Activated naive CD4-positive, alpha-beta T cell treated with anti-CD3 and anti-CD28 coated beads, Interleukin-2, amount 50 U/mL, for 24 hours (primary cell): ENCODE measurements around the gene TBX15.
"Not testable (repeated sequence)": the region's sequence is repeated elsewhere in the genome, so short reads cannot be mapped to it uniquely, and the experiment has no call there.

Experiments used
- H3K27ac Mint-ChIP-seq: one replicate; pipeline ENCODE4 v1.8.0; 2021; ENCODE audit warnings: mild to moderate bottlenecking, mixed read lengths
- H3K27me3 Mint-ChIP-seq: one replicate; pipeline ENCODE4 v1.8.0; 2021; ENCODE audit warnings: mixed read lengths
- H3K36me3 Mint-ChIP-seq: one replicate; pipeline ENCODE4 v1.8.0; 2021; ENCODE audit warnings: mixed read lengths
- H3K4me1 Mint-ChIP-seq: one replicate; pipeline ENCODE4 v1.8.0; 2021; ENCODE audit warnings: mixed read lengths
- H3K4me3 Mint-ChIP-seq: one replicate; pipeline ENCODE4 v1.8.0; 2021; ENCODE audit warnings: mild to moderate bottlenecking, mixed read lengths
- H3K9me3 Mint-ChIP-seq: one replicate; pipeline ENCODE4 v1.8.0; 2021; ENCODE audit warnings: mixed read lengths

Gene TBX15

DNA sequence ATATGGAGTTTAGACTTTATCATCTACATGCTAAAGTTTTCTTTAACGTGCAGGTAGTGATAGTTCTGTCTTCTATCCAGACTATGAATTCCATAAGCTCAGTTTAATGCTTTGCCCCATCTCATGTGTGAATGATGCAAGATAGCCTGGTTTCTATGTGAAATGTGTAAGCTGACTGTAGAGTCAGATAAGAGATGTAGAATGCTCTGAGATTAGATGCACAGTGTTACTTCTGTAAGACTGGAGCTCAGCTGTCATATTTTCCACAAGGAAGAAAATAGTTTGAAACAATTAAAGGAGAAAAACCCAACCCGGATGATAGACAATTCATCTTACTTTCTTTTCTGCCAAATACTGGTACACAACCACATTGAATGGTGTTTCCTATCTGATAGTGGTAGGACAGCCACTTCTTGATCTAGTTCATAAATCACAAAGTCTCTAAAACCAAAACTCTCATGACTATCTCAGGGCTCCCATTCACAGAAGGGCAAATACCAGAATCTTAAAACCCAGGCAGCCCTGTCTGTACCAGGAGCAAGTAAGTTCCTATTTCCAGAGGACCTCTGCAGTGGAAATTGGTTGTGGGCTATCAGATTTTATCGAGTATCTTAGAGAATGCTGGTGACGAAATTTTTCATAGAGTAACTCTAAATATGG, 50.6 kb downstream of the TBX15 start:
- H3K4me3 Mint-ChIP-seq: no peak overlapping the region
- no peak overlapping the region for H3K27ac Mint-ChIP-seq
- peaks cover 6% of the 10 kb centered on the region for H3K9me3 Mint-ChIP-seq
- no peaks in the 10 kb centered on the region for H3K27me3 Mint-ChIP-seq
- no peaks in the 10 kb centered on the region for H3K36me3 Mint-ChIP-seq
- no peaks in the 10 kb centered on the region for H3K4me1 Mint-ChIP-seq

DNA sequence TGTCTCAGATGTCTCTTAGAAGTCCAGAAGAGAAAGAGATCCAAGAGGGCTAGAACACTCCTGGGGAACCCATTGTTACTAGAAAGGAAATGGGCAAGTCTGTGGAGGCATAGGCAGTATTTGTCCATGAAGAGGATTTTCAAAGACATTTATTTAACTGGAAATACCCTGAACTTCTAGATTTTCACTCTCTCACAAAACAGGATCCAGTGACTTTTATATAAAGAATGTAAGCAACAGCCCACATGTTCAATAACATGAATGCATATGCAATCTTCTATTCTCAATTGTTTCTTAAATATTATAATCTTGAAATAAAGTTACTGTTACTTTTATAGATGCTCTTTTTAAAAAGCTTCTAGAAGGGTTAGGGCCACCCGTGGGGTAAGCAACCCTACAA, 53.4 kb downstream of the TBX15 start:
- Mint-ChIP-seq H3K27me3 (peaks cover 2% of the 10 kb centered on the region), H3K4me3 (no peak overlapping the region), H3K4me1 (no peaks in the 10 kb centered on the region), H3K27ac (no peak overlapping the region), H3K36me3 (no peaks in the 10 kb centered on the region), H3K9me3 (peaks cover 5% of the 10 kb centered on the region)

GRCh38 chr1:118933051-118933781, 54.9 kb downstream of the TBX15 start:
- no peaks in the 10 kb centered on the region for H3K36me3 Mint-ChIP-seq
- peaks cover 10% of the 10 kb centered on the region for H3K9me3 Mint-ChIP-seq
- H3K27ac Mint-ChIP-seq: no peak overlapping the region
- peaks cover 2% of the 10 kb centered on the region for H3K27me3 Mint-ChIP-seq
- H3K4me1 Mint-ChIP-seq: no peaks in the 10 kb centered on the region
- no peak overlapping the region for H3K4me3 Mint-ChIP-seq

- Mint-ChIP-seq H3K4me3 (no peak overlapping the region), H3K9me3 (peaks cover 11% of the 10 kb centered on the region), H3K27me3 (peaks cover 2% of the 10 kb centered on the region), H3K27ac (no peak overlapping the region), H3K4me1 (no peaks in the 10 kb centered on the region), H3K36me3 (no peaks in the 10 kb centered on the region)
Observed at GRCh38 chr1:118931876-118932275, 56.3 kb downstream of the TBX15 start.

DNA sequence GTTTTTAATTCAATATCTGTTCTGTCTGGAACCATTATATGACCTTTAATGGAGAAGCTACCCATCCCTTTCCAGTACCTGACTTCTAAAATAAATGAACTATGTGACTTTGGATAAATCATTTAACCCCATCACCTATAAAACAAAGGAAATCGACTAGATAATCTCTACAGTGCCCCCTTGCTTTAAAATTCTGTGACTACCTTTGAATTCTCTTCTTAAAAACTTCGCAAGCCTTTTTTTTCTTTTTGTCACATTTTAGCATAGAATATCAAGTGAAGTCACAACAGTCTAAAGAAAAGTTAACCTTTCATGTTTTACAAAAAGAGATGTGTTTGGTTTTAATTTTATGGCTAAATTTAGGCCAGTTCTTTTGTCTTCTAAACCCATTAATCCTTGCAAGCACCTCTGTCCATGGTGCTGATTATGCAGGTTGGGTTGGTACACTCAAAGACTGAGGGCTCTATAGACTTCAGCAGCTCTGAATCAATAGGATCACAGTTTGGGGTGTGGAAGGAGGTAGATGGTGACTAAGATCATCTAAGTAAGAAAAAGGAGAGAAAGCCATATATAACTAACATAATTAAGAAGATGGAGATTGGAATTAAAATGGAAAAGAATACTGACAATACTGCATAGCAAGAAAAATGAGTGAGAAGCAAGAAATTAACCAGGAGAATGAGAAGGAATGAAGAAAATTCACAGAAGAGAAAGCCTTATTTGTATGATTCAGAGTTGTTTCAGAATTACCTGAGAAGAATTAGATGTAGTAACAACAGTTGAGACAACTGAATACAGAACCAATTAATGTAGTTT, 59.2 kb downstream of the TBX15 start:
- Mint-ChIP-seq H3K4me3 (no peak overlapping the region), H3K4me1 (no peaks in the 10 kb centered on the region), H3K9me3 (peaks cover 23% of the 10 kb centered on the region), H3K36me3 (no peaks in the 10 kb centered on the region), H3K27me3 (peaks cover 2% of the 10 kb centered on the region), H3K27ac (no peak overlapping the region)

GRCh38 chr1:118927427-118928187, 60.5 kb downstream of the TBX15 start:
- Mint-ChIP-seq H3K36me3 (no peaks in the 10 kb centered on the region), H3K4me3 (no peak overlapping the region), H3K27ac (no peak overlapping the region), H3K4me1 (no peaks in the 10 kb centered on the region), H3K27me3 (peaks cover 2% of the 10 kb centered on the region), H3K9me3 (peaks cover 23% of the 10 kb centered on the region)

- peaks cover 2% of the 10 kb centered on the region for H3K27me3 Mint-ChIP-seq
- no peak overlapping the region for H3K4me3 Mint-ChIP-seq
Observed at GRCh38 chr1:118926261-118926660, 61.9 kb downstream of the TBX15 start.

DNA sequence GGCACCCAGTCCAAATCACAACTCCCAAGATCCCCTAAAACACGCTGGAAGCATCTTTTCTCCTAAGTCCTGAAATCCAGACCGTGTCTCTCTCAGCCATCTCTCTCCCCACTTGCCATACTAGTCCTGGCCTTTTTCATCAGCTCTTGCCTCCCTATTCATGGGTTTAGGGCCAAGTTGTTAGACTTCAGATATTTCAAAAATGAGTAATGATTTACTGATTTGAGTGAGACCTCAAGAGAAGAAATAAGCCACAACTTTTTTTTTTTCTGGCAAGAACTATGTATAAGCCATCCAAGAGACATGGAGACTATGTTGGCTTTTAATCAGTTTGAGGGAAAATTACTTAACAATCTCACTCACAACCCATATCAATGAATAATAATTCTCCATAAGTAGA, 62.5 kb downstream of the TBX15 start:
- Mint-ChIP-seq H3K4me3 (no peak overlapping the region), H3K36me3 (no peaks in the 10 kb centered on the region), H3K9me3 (peaks cover 18% of the 10 kb centered on the region), H3K27me3 (peaks cover 2% of the 10 kb centered on the region), H3K4me1 (no peaks in the 10 kb centered on the region), H3K27ac (no peak overlapping the region)

More at GRCh38 chr1:118926261-118926660, 61.9 kb downstream of the TBX15 start:
- Mint-ChIP-seq H3K9me3 (peaks cover 18% of the 10 kb centered on the region), H3K36me3 (no peaks in the 10 kb centered on the region), H3K4me1 (no peaks in the 10 kb centered on the region), H3K27ac (no peak overlapping the region)

GRCh38 chr1:118923319-118923718, 64.8 kb downstream of the TBX15 start:
- Mint-ChIP-seq H3K4me3 (no peak overlapping the region), H3K36me3 (no peaks in the 10 kb centered on the region), H3K9me3 (peaks cover 23% of the 10 kb centered on the region)

DNA sequence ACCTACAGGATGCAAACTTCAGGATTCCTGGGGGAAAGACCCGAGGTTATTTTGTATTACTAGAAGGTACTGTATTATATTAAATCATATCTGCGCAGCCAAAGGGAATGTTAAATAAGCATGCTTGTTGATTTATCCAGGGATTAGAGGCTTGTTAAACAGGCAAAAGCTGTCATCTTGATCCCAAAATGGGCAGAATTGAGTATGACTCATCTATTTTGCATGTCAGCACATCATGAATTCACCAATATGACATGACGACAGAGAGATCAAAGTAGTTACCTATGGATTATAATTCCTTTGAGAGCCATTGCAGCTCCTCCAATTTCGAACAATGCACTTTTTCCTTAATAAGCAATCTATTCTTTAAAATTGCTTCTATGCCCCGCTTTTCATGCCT, 66.1 kb downstream of the TBX15 start:
- Mint-ChIP-seq H3K36me3 (no peaks in the 10 kb centered on the region), H3K4me1 (no peaks in the 10 kb centered on the region), H3K4me3 (no peak overlapping the region), H3K27ac (no peak overlapping the region), H3K9me3 (peaks cover 28% of the 10 kb centered on the region), H3K27me3 (no peaks in the 10 kb centered on the region)

More at GRCh38 chr1:118923319-118923718, 64.8 kb downstream of the TBX15 start:
- no peaks in the 10 kb centered on the region for H3K4me1 Mint-ChIP-seq
- H3K27me3 Mint-ChIP-seq: no peaks in the 10 kb centered on the region
- no peak overlapping the region for H3K27ac Mint-ChIP-seq

DNA sequence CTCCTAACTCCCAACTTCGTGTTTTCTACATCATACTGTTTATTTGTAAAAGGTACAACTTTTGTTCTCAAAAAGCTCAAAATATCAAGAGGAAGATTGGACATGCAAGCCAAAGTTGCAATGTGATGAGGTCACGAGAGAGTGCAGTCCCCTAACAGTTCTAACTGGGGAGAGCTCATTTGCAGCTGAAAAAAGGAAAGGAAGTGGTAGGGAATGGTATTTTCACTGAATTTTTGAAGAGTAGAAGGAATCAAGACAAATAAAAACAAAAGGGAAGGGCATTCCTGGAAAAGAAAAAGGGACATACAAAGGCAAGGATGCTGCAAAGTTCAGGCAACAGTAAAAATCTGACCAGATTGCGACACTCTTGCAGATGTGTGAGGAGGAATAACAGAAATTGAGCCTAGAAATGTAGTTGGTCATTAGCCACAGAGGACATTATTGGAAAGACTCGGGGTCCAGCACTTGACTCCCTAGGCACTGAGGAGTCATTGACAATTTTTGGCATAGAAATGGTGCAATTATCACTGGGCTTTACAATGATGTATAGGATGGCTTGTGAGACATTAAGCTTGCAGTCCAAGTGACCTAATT, 67.9 kb downstream of the TBX15 start:
- H3K4me1 Mint-ChIP-seq: no peaks in the 10 kb centered on the region
- H3K4me3 Mint-ChIP-seq: no peak overlapping the region
- H3K27ac Mint-ChIP-seq: no peak overlapping the region
- H3K9me3 Mint-ChIP-seq: peaks cover 20% of the 10 kb centered on the region
- no peaks in the 10 kb centered on the region for H3K36me3 Mint-ChIP-seq
- peaks cover 3% of the 10 kb centered on the region for H3K27me3 Mint-ChIP-seq

DNA sequence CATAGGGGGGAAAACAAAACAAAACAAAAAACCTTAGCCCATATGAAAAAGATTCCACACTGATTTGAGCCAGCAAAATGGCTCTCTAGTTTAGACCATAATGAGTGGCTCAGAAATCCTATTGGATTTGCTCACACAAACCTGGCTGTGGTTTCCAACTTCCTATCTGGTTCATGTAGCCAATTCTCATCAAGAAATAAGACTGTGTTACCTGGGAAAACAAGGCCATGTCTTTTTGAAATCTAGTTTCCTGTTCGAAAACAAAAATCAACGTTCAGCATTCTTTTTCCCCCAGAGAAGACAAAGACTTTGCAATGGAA, 69.2 kb downstream of the TBX15 start:
- Mint-ChIP-seq H3K4me1 (no peaks in the 10 kb centered on the region), H3K36me3 (no peaks in the 10 kb centered on the region), H3K9me3 (peaks cover 16% of the 10 kb centered on the region), H3K27ac (no peak overlapping the region), H3K27me3 (peaks cover 3% of the 10 kb centered on the region), H3K4me3 (no peak overlapping the region)

DNA sequence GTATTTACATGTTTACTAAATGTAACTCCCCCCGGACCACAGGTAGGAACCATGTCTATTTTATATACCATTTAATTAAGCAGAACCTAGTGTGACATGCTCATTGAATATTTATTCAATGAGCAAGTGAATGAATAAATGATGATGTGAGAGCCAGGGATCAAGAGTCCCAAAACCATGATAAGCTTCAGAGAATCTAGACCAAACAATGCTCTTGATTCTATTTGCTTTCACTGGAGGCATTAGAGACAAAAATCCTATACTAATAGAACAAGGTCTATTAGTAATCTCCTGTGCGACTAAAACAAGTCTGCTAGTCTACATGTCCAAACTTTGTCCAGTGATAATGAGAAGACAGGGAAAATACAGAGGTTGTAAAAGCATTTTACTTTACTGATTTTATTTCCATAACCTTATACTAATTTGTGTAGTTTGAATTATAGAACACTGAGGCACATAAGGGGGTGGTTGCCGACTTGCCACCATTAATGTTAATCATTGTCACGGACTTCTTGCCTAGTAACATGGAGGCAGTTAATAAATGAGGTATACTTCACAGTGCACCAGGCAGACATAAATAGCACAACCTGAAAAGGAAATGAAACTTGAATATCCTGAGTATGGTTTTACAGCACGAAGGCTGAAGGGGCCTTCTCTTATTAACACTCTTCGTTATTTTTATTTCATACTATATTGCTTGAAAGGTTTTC, 69.8 kb downstream of the TBX15 start:
- Mint-ChIP-seq H3K36me3 (no peaks in the 10 kb centered on the region), H3K4me3 (no peak overlapping the region), H3K4me1 (no peaks in the 10 kb centered on the region), H3K9me3 (peaks cover 16% of the 10 kb centered on the region), H3K27ac (no peak overlapping the region), H3K27me3 (peaks cover 3% of the 10 kb centered on the region)

DNA sequence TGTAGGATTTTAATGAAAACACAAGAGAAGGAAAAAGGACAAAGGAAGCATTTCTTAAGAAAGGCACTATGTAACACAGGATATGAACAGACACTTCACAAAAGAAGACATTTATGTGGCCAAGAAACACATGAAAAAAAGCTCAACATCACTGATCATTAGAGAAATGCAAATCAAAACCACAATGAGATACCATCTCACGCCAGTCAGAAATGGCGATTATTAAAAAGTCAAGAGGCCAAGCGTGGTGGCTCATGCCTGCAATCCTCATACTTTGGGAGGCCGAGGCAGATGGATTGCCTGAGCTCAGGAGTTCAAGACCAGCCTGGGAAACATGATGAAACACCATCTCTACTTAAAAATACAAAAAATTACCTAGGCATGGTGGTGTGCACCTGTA, 71.8 kb downstream of the TBX15 start:
- not testable (repeated sequence) for H3K27me3 Mint-ChIP-seq, H3K4me1 Mint-ChIP-seq, H3K36me3 Mint-ChIP-seq, H3K4me3 Mint-ChIP-seq, H3K27ac Mint-ChIP-seq
- H3K9me3 Mint-ChIP-seq: peaks cover 16% of the 10 kb centered on the region
